Midbrain (tissue), 1 donor: ENCODE measurements around the gene TMOD1.
"Not testable (repeated sequence)": the region's sequence is repeated elsewhere in the genome, so short reads cannot be mapped to it uniquely, and the experiment has no call there.

ENCODE experiments used
- DNase-seq: peaks from one replicate; lab custom pipeline; 2025; lab: John Stamatoyannopoulos, UW

Gene TMOD1

GRCh38 chr9:97498846-97499245 lies 2.6 kb upstream of the TMOD1 start:
- not testable (repeated sequence) for DNase-seq

- no peak for DNase-seq
Measured at GRCh38 chr9:97500263-97500662, 1.2 kb upstream of the TMOD1 start.

GRCh38 chr9:97500765-97501176 lies 695 bp upstream of the TMOD1 start:
- DNase-seq = no peak

DNA sequence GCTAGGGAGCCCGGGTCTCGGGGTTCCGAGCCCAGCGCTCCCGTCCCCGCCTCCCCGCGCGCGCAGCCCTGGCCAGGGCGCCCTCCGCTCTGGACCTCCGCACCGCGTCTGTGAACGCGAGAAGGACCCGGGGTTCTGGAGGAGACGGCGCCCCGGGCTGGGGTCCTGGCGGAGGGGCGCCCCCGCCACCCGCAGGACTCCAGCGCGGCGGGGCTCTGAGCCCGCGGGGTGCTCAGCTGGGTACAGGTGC lies 431 bp downstream of the TMOD1 start:
- no peak for DNase-seq

DNA sequence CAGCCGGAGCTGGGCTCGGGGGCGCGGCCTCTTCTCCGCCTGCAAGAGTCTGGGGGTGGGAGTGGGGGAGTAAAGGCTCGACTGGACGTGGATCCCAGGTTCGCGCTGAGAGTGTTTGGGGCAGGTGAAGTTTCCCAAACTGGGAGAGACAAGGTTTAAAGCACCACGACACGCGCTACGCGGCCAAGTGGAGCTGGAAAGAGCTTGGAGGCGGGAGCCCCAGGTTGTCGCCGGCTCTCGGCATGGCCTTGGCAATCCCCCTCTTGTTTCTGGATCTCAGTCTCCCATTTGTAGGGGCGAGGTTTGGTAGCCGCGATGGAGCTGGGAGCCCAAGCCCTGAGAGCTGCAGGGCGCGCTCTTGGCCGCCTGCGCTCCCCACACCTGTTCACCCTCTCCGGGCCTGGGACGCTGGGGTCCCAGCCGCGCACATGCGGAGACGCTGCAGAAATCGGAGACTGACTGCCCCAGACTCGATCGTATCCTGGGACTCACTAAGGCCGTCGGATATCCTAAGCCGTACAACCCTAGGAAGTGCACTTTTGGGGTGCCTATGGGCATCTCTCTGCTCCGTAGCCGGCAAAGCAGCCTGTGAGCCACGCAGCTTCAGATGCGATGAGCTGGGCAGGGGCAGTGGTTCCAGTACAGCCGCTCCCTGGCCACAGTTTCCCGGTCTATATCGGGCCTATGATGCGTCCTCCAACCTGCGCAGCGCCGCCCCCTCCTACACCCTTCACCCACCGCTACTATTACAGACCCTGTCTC lies 937 bp downstream of the TMOD1 start:
- no peak for DNase-seq

DNA sequence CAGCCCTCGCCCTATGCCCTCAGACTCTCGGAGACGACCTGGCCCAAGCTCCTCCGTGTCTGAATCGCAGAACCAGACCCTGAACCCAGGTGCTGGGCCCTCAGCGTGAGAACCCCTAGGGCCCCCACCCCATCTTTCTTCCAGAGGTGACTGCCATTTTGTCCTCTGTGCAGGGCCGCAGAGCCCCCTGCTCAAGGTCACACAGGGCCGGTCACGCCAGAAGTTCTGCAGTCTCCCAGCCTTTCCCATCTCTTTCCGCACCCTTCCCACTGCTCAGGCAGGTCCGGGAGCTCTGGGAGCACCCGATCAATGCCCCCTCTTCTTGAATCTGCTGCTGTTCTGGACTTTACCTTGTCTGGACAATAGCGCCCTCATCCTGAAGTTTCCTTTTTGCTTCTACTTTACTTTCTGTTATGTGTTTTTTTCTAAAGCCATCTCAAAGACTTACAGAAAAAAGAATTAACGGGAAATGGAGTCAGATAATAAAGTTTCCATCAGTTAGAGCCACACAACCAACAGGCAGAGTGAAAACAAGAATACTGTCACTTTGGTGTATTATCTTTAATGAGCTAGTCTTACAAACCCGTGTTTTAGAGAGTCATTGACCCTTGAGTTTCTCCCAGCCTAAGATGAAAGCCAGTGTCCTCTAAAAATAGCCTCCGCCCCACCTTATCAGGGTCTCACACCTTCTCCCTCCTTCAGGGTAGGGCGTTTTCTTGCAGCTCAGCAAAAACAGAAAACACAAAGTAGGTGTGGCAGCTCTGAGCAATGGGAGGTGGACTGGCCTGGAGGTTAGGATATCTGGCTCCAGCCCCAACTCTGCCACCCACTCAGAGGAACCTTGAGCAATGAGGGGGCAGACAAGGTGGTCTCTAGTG lies 1.8 kb downstream of the TMOD1 start:
- no peak for DNase-seq

DNA sequence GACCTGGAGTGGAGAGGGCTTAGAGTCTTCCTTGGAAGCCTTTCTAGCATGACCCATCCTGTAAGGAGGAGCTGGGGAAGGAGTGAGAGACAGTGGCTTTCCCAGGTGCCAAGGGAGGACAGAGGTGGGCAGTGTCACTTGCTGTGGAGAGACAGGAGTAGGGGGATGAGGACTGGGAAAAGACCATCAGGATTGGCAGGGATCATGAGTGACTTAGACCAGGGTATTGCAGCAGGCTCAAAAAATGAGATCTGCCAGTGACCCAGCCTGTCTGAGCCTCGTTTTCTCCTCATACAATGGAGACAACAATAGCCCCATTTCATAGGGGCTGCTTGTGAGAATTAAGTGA lies 2.4 kb downstream of the TMOD1 start:
- DNase-seq = no peak

- DNase-seq = no peak
Measured at GRCh38 chr9:97504381-97505216, 3.1 kb downstream of the TMOD1 start.

DNA sequence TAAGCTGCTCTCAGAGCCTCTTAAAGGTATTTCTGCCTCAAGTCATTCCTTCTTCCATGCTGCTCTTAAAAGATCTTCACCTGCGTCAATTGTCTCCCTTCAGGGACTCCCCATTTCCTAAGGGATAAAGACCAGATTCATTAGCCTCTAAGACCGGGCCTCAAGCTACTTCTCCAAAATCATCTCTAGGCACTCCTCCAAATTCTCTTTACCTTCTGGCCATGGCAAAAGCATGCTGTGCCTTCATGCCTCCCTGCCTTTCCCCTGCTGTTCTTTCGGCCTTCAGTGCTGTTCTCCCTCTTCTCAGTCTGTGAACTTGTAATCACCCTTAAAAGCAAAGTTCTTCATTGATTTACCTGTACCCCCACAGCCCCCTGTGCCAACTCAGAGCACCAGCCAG lies 4.4 kb downstream of the TMOD1 start:
- DNase-seq = no peak

- DNase-seq = no peak
Measured at GRCh38 chr9:97506306-97506705, 4.8 kb downstream of the TMOD1 start.

- no peak for DNase-seq
Measured at GRCh38 chr9:97506787-97507186, 5.3 kb downstream of the TMOD1 start.

- no peak for DNase-seq
Measured at GRCh38 chr9:97507428-97507984, 6.0 kb downstream of the TMOD1 start.

- DNase-seq = no peak
Measured at GRCh38 chr9:97508852-97509251, 7.4 kb downstream of the TMOD1 start.

DNA sequence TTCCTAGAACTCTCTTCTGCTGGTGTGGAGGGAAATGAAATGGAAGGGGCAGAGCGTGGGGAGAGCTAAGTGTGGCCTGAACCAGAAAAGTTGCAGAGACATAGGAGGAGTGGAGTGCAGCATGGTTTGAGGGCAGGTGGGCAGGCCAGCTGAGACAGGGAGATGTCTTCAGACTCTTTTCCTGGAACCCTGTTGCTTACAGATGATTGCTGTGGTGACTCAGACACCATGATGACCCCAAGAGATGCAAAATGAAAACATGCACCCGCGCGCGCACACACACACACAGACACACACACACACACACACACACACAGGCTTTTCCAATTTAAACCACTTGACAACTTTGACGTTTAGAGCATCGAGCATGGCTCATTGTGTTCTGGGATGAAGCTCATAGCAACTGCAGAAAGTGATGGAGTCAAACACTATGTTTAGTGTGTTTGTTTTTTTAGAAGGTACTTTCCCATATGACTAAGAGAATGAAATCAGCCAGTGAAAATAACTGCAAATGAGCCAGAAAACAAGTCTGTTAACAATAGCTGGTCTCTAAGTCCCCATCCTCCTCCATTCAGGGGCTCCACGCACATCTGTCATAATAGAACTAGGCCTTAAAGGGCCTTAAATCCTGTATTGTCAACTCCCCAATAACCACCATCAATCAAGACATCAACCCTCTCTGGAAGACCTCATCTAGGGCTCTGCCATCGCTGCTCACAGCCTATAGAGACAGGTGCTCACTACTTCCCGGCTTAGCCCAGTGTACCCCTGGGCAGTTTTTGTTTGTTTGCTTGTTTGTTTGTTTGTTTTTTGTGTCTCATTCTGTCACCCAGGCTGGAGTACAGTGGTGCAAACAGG lies 9.6 kb downstream of the TMOD1 start:
- no peak for DNase-seq

DNA sequence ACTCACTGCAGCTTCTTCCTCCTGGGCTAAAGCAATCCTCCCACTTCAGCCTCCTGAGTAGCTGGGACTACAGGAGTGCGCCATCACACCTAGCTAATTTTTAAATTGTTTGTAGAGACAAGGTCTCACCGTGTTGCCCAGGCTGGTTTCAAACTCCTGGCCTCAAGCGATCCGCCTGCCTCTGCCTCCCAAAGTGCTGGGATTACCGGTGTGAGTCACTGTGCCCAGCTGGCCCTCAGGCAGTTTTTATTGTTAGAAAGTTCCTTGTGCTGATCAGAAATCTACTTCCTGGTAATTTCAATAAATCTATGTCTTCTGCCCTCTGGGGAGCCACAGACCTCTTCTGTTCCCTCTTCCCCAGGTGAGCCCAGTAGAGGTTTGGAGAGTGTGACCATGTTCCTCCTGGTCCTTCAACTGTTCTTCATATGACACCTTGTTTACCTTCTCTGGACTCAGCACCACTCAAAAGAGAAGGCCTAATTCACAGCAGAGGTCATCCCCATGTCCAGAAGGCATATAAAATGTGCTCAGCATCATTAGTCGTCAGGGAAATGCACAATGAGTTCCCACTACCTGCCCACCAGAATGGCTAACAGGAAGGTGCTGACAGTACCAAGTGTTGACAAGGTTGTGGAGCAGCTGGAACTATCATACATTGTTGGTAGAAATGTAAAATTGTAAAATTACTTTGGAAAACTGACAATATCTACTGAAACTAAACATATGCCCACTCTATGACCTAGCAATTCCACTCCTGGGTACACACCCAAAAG lies 10.4 kb downstream of the TMOD1 start:
- DNase-seq = no peak

DNA sequence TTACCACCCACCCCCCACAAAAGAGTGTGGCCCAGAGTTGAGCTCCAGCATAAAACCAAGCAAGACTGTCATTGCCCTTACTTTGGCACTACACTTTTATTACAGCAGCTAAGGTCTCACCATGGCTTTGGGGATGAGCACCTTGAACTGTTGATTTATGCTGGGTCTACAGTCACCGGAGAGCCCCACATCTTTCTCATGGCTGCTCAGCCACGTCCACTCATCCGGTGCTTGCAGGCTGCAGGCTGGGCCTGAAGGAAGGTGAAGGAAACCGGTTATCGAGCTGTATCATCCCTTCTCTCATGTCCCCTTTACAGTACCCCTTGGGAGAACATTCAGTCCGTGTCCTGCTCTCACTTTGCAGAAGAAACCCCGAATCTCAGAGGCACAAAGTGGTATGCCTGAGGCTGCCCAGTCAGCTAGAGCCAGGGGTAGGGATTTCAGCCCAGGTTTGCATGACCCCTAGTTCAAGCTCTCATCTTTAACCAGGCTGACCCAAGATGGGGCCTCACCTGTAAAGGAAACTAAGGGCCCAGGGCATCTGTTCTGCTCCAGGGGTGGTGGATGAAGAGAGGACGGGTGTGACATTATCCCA lies 11.6 kb downstream of the TMOD1 start:
- no peak for DNase-seq

DNA sequence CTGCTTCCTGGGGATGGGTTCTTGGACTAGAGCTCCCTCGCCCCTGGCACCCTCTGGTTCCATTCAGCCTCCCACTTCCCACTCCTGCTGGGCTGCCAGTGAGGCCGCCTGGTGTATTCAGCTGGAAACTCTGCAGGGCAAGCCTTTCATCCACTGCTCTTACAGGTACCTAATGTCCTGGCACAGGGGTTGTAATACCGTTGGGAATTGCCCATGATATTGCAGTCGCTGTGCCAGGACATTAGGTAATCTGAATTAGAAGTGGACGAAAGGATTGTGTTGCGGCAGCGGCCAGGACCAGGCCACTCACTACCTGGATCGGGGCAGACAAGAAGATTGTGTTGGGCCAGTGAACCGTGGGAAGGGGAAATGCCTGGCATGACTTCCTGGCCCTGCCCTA lies 13.1 kb downstream of the TMOD1 start:
- DNase-seq = no peak

- DNase-seq = no peak
Measured at GRCh38 chr9:97515662-97516061, 14.2 kb downstream of the TMOD1 start.

DNA sequence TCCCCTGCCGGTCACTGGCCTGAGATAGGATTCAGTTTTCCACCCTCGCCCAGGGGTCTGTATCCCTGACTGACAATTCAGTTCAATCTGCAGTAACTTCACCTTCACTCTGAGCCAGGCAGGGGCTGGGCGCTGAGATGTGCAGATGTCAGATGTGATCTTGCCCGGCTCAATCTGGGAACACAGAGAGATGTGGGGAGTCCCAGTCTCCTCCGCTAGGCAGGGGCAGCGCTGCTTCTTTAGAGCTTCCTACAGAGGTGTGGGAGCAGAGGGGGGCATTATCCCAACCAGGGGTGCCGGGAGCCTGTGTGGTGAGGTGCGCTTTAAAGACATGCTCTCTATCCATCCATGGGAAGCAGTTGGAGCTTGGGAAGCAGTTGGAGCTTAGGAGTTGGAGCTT lies 14.6 kb downstream of the TMOD1 start:
- DNase-seq = no peak

GRCh38 chr9:97517331-97518089 lies 16.0 kb downstream of the TMOD1 start:
- no peak for DNase-seq
